IMR-90 (cell line): ENCODE measurements around the gene S1PR2. TPM values are rescaled to one million over a fixed set of nuclear protein-coding genes. Genes with fewer than 3 reads are reported as not detected.
A peak's percentile ranks its signal among the peaks of the same experiment; 100 is the strongest.

Source experiments
- ATAC-seq: fragments of 200-7000 bp; cut with Tn5 transposase; 2 replicates; pipeline ENCODE4 v1.9.1; 2020; ENCODE audit warnings: low read depth, mild to moderate bottlenecking, moderate library complexity
- BruUV-seq: library from RNA; stranded (reverse); fragments of 400-500 nt; replicated peaks from 2 replicates; lab custom pipeline; 2021; lab: Mats Ljungman, UMichigan
- CTCF ChIA-PET: fragments of 300-600 bp; formaldehyde crosslinking; extraction: SDS; loops from one replicate; lab custom pipeline; 2021; ENCODE audit warnings: antibody characterized with exemption; lab: Yijun Ruan, JAX
- POLR2A ChIA-PET: fragments of 300-600 bp; sonication (Branson Sonifier 250); formaldehyde crosslinking; loops from one replicate; lab custom pipeline; 2022; ENCODE audit warnings: antibody characterized with exemption; ENCODE audit not compliant: unreplicated experiment; lab: Charles Lee
- DNase-seq: peaks from one replicate; pipeline ENCODE4 v3.0.0; 2013
- H2AFZ ChIP-seq: replicated peaks from 2 replicates; pipeline ENCODE3; 2013; ENCODE audit warnings: low read length, mild to moderate bottlenecking; ENCODE audit not compliant: poor library complexity
- H2AK5ac ChIP-seq: 2 replicates; pipeline ENCODE4 v1.6.1; 2013; ENCODE audit warnings: low read depth, low read length, inconsistent platforms
- H2AK9ac ChIP-seq: replicated peaks from 2 replicates; pipeline ENCODE3; 2013; ENCODE audit warnings: mild to moderate bottlenecking, low read depth, low read length, moderate library complexity; ENCODE audit not compliant: poor library complexity
- H2BK120ac ChIP-seq: 2 replicates; pipeline ENCODE4 v1.6.1; 2013; ENCODE audit warnings: low read depth, low read length, inconsistent platforms
- H2BK15ac ChIP-seq: 3 replicates; pipeline ENCODE4 v1.6.1; 2013; ENCODE audit warnings: low read depth, low read length, inconsistent platforms
- H2BK20ac ChIP-seq: 2 replicates; pipeline ENCODE4 v1.6.1; 2013; ENCODE audit warnings: low read depth, mild to moderate bottlenecking, inconsistent platforms, low read length, moderate library complexity
- H2BK5ac ChIP-seq: 2 replicates; pipeline ENCODE4 v1.6.1; 2013; ENCODE audit warnings: mild to moderate bottlenecking, low read depth, low read length, inconsistent platforms; ENCODE audit not compliant: poor library complexity, severe bottlenecking
- H3K14ac ChIP-seq: replicated peaks from 2 replicates; pipeline ENCODE4 v1.6.1; 2013; ENCODE audit warnings: low read depth, low read length, inconsistent platforms
- H3K18ac ChIP-seq: 2 replicates; pipeline ENCODE4 v1.6.1; 2013; ENCODE audit warnings: low read depth, low read length, control low read depth
- H3K23ac ChIP-seq: 2 replicates; pipeline ENCODE4 v1.6.1; 2013; ENCODE audit warnings: low read depth, low read length, inconsistent platforms
- H3K27ac ChIP-seq: 2 replicates; pipeline ENCODE4 v1.5.1; 2013; ENCODE audit warnings: mild to moderate bottlenecking, control low read depth, low read length; ENCODE audit not compliant: insufficient read depth
- H3K27me3 ChIP-seq: 2 replicates; pipeline ENCODE4 v1.6.1; 2013; ENCODE audit warnings: low read length; ENCODE audit not compliant: control insufficient read depth, insufficient read depth
- H3K36me3 ChIP-seq: 2 replicates; pipeline ENCODE4 v1.6.1; 2013; ENCODE audit warnings: low read length, mixed read lengths; ENCODE audit not compliant: control insufficient read depth, insufficient read depth
- H3K4ac ChIP-seq: 2 replicates; pipeline ENCODE4 v1.6.1; 2013; ENCODE audit warnings: low read depth, low read length, inconsistent platforms
- H3K4me1 ChIP-seq: 2 replicates; pipeline ENCODE4 v1.6.1; 2013; ENCODE audit warnings: low read length, mixed read lengths; ENCODE audit not compliant: control insufficient read depth, insufficient read depth
- H3K4me2 ChIP-seq: 2 replicates; pipeline ENCODE4 v1.6.1; 2013; ENCODE audit warnings: low read depth, mild to moderate bottlenecking, control low read depth, low read length, moderate library complexity
- H3K4me3 ChIP-seq: 2 replicates; pipeline ENCODE4 v1.5.1; 2013; ENCODE audit warnings: low read depth, mild to moderate bottlenecking, control low read depth, low read length, moderate library complexity; ENCODE audit not compliant: insufficient read depth
- H3K56ac ChIP-seq: 2 replicates; pipeline ENCODE4 v1.6.1; 2013; ENCODE audit warnings: low read length, inconsistent platforms; ENCODE audit not compliant: insufficient read depth; ENCODE audit errors: extremely low read depth
- H3K79me1 ChIP-seq, 2 experiments: 2 replicates each; pipeline ENCODE4 v1.6.1; 2013; ENCODE audit warnings: low read length in 2 of 2, inconsistent platforms in 1 of 2, low read depth in 1 of 2
- H3K9ac ChIP-seq: 2 replicates; pipeline ENCODE4 v1.6.1; 2013; ENCODE audit warnings: low read depth, low read length, control low read depth
- H3K9me1 ChIP-seq: 2 replicates; pipeline ENCODE4 v1.6.1; 2013; ENCODE audit warnings: low read length, inconsistent platforms; ENCODE audit not compliant: insufficient read depth
- H3K9me3 ChIP-seq: 2 replicates; pipeline ENCODE4 v1.6.1; 2013; ENCODE audit warnings: low read length; ENCODE audit not compliant: control insufficient read depth, insufficient read depth
- H4K20me1 ChIP-seq: 2 replicates; pipeline ENCODE4 v1.6.1; 2013; ENCODE audit warnings: low read length, inconsistent platforms; ENCODE audit not compliant: insufficient read depth
- H4K5ac ChIP-seq: 2 replicates; pipeline ENCODE4 v1.6.1; 2013; ENCODE audit warnings: mild to moderate bottlenecking, low read depth, low read length, control low read depth
- H4K8ac ChIP-seq, 2 experiments: 2 replicates each; pipeline ENCODE4 v1.6.1; 2013; ENCODE audit warnings: low read depth in 2 of 2, low read length in 2 of 2, control low read depth in 1 of 2, inconsistent platforms in 1 of 2
- H4K91ac ChIP-seq: 2 replicates; pipeline ENCODE4 v1.6.1; 2013; ENCODE audit warnings: low read depth, low read length, inconsistent platforms; ENCODE audit not compliant: insufficient read depth
- BHLHE40 ChIP-seq: fragments of 150-350 bp; IDR thresholded peaks from 2 replicates; pipeline ENCODE4 v1.6.1; 2016; ENCODE audit warnings: mild to moderate bottlenecking, low read depth, low read length
- CEBPB ChIP-seq: IDR thresholded peaks from 2 replicates; pipeline ENCODE4 v1.6.1; 2012; ENCODE audit warnings: low read depth, low read length, improper control_type of control experiment
- CHD1 ChIP-seq: IDR thresholded peaks from 2 replicates; pipeline ENCODE4 v1.6.1; 2012; ENCODE audit warnings: low read depth, low read length, improper control_type of control experiment
- CTCF ChIP-seq: conservative IDR thresholded peaks from 2 replicates; pipeline ENCODE4 v1.5.1; 2012; ENCODE audit warnings: mild to moderate bottlenecking, low read depth, low read length, improper control_type of control experiment
- FOS ChIP-seq: fragments of 150-350 bp; IDR thresholded peaks from 2 replicates; pipeline ENCODE4 v1.6.1; 2016; ENCODE audit warnings: low read depth, low read length
- MAZ ChIP-seq: IDR thresholded peaks from 2 replicates; pipeline ENCODE4 v1.6.1; 2012; ENCODE audit warnings: low read depth, mild to moderate bottlenecking, low read length, improper control_type of control experiment, moderate library complexity, borderline replicate concordance
- MXI1 ChIP-seq: IDR thresholded peaks from 2 replicates; pipeline ENCODE4 v1.6.1; 2012; ENCODE audit warnings: low read depth, mild to moderate bottlenecking, low read length, moderate library complexity, borderline replicate concordance
- POLR2A ChIP-seq: IDR thresholded peaks from 2 replicates; pipeline ENCODE4 v1.6.1; 2012; ENCODE audit warnings: mild to moderate bottlenecking, low read depth, low read length
- RAD21 ChIP-seq: IDR thresholded peaks from 2 replicates; pipeline ENCODE4 v1.6.1; 2012; ENCODE audit warnings: low read length, improper control_type of control experiment
- RCOR1 ChIP-seq: IDR thresholded peaks from 2 replicates; pipeline ENCODE4 v1.6.1; 2012; ENCODE audit warnings: mild to moderate bottlenecking, low read length, improper control_type of control experiment; ENCODE audit not compliant: insufficient replicate concordance
- RFX5 ChIP-seq: IDR thresholded peaks from 2 replicates; pipeline ENCODE4 v1.8.0; 2012; ENCODE audit warnings: low read depth, mild to moderate bottlenecking, low read length, moderate library complexity
- SMC3 ChIP-seq: fragments of 150-350 bp; IDR thresholded peaks from 2 replicates; pipeline ENCODE4 v1.6.1; 2016; ENCODE audit warnings: low read depth, mild to moderate bottlenecking, antibody characterized with exemption, low read length, moderate library complexity
- USF2 ChIP-seq: fragments of 150-350 bp; IDR thresholded peaks from 2 replicates; pipeline ENCODE4 v1.6.1; 2017; ENCODE audit warnings: mild to moderate bottlenecking, antibody characterized with exemption, low read length, low read depth
- WGBS, 2 experiments: methylation state at CpG; one replicate each; pipeline versions ENCODE4 v1.1.5 to v1.1.7; 2013; ENCODE audit warnings: missing lambda C conversion rate in 2 of 2; ENCODE audit not compliant: insufficient read length in 1 of 2; ENCODE audit errors: extremely low coverage in 2 of 2; 5-methylcytosine and 5-hydroxymethylcytosine counted together
- dilution Hi-C: fragments of 300-500 bp; cut with HindIII; formaldehyde crosslinking; loops from one replicate; pipeline ENCODE4 v1.14.3; 2018; ENCODE audit warnings: low sequenced_read_pairs; ENCODE audit not compliant: unreplicated experiment
- in situ Hi-C: fragments of 300-500 bp; cut with MboI; formaldehyde crosslinking; loops from 3 replicates; pipeline ENCODE4 v1.14.3; 2019; ENCODE audit warnings: low sequenced_read_pairs, inconsistent platforms, mixed read lengths
- intact Hi-C: fragments of 100-400 bp; cut with micrococcal nuclease; formaldehyde crosslinking; loops from 2 replicates; pipeline ENCODE4 v1.10.0; 2022
- polyA plus RNA-seq, 3 experiments: library from polyadenylated mRNA; depleted of rRNA; stranded (reverse); fragments of >200 nt; gene quantifications; 2 replicates each; pipeline ENCODE4 v1.2.3, GENCODE V29; 2012; ENCODE audit warnings: low replicate concordance in 1 of 3
- total RNA-seq: library from RNA; depleted of rRNA; stranded (reverse); fragments of >200 nt; gene quantifications from 2 replicates; pipeline ENCODE4 v1.2.3, GENCODE V29; 2012

The S1PR2 gene
- total and polyA plus RNA-seq, 2 of the 4 experiments (the other 2 are of a cell fraction), result 14.0 to 15.0 TPM

- no TSS peak for BruUV-seq
- H3K18ac ChIP-seq, result peak within 1 kb of the TSS; percentile 0; the same call in 1 of the 2 replicates
- peak within 1 kb of the TSS; percentile 96 for H2AK9ac ChIP-seq
- H3K4ac ChIP-seq, result peak within 1 kb of the TSS; percentile 85
- peak within 1 kb of the TSS; percentile 94 for H3K4me2 ChIP-seq
- H3K9me1 ChIP-seq, result peaks cover 12% of the 10 kb centered on the region
- H4K91ac ChIP-seq, result peak within 1 kb of the TSS; percentile 91
- TF ChIP-seq SMC3 (peak; percentile 7; the same call in 1 of the 2 replicates), MXI1 (0 out of 2 replicates have a peak, but pooled peaks have one; percentile 35), CEBPB (no peak), CHD1 (peak; percentile 99; the same call in 1 of the 2 replicates), RCOR1 (no peak), BHLHE40 (peak; percentile 98), USF2 (no peak), POLR2A (peak; percentile 80; the same call in 1 of the 2 replicates), RAD21 (no peak), RFX5 (no peak), MAZ (peak; percentile 93; the same call in 1 of the 2 replicates), CTCF (no peak), FOS (no peak)
- H2BK20ac ChIP-seq, result peak within 1 kb of the TSS; percentile 23; the same call in 1 of the 2 replicates
- in situ Hi-C loops (no loop called here), dilution Hi-C loops (no loop called here), intact Hi-C loops (loop anchor here (2.0 kb wide), 2 partner anchors 36 to 56 kb away; partner anchors contain the start of gene S1PR2)
- H3K36me3 ChIP-seq, result peaks cover 2% of the 10 kb centered on the region; the same call in 1 of the 2 replicates
- H4K8ac ChIP-seq, result peak within 1 kb of the TSS; percentile 97
- H2BK5ac ChIP-seq, result peak within 1 kb of the TSS; percentile 88
- ChIA-PET POLR2A (interaction anchor here (0.5 kb wide), 1 partner anchor 16 kb away, joined by 3 read pairs; no protein-coding TSS in a partner anchor), CTCF (interaction anchor here (0.5 to 1.1 kb wide), 3 partner anchors 14 to 55 kb away, joined by 4 read pairs; no protein-coding TSS in a partner anchor)
- H2BK15ac ChIP-seq, result peak within 1 kb of the TSS; percentile 20; the same call in 1 of the 3 replicates
- H3K27ac ChIP-seq, result peak within 1 kb of the TSS; percentile 89
- H3K4me1 ChIP-seq, result peaks cover 9% of the 10 kb centered on the region
- peak within 1 kb of the TSS; percentile 86 for H3K23ac ChIP-seq
- DNase-seq (peak; percentile 95), ATAC-seq (peak; percentile 96)
- H4K5ac ChIP-seq, result peak within 1 kb of the TSS; percentile 53
- H3K27me3 ChIP-seq, result no peaks in the 10 kb centered on the region
- WGBS, 2 experiments, result 0% methylated on average over 25 of the region's 71 CpGs; no CpG with 5 or more reads in 1 of the 2 experiments
- peak within 1 kb of the TSS; percentile 92 for H3K56ac ChIP-seq
- peak within 1 kb of the TSS; percentile 69 for H2BK120ac ChIP-seq
- peak within 1 kb of the TSS; percentile 98 for H2AK5ac ChIP-seq
- H3K14ac ChIP-seq, result peak within 1 kb of the TSS; percentile 92
- H3K4me3 ChIP-seq, result peak within 1 kb of the TSS; percentile 81
- peaks cover 34% of the 10 kb centered on the region for H4K20me1 ChIP-seq
- H3K9me3 ChIP-seq, result no peaks in the 10 kb centered on the region
- H3K9ac ChIP-seq, result peak within 1 kb of the TSS; percentile 91
- H2AFZ ChIP-seq, result peak within 1 kb of the TSS; percentile 98
- peaks cover 0 to 40% of the 10 kb centered on the region in 2 experiments; a peak in 3 of 4 replicates for H3K79me1 ChIP-seq
Measured at GRCh38 chr19:10194500-10195198, 36.5 kb downstream of the S1PR2 start, which contains the start of gene DNMT1. DNMT1 (minus strand) TSS chr19:10194953; CDS start chr19:10194899, 54 bp downstream.
